ENCODE results near the gene EIF1AD.

- TF ChIP-seq CTCF (conservative IDR thresholded peaks at IDR 0.05; ENCODE audit: low read length): peak; percentile 20; the same call in 1 of the 2 replicates
- no peak for TF ChIP-seq EZH2phosphoT487 (IDR thresholded peaks at IDR 0.05; ENCODE audit: borderline replicate concordance)
Observed at GRCh38 chr11:66002648-66003225, 780 bp upstream of the EIF1AD start.

All from Loucy (cell line).